HepG2 (cell line): ENCODE data around the gene LTC4S. TPM values are rescaled to one million over a fixed set of nuclear protein-coding genes. Genes with fewer than 3 reads are reported as not detected.

Source experiments
- AKNA ChIP-seq: sonication (generic); formaldehyde crosslinking; IDR thresholded peaks from 2 replicates; pipeline ENCODE4 v1.4.0; 2020; ENCODE audit warnings: missing genetic modification reagents, borderline replicate concordance
- CBX1 ChIP-seq: IDR thresholded peaks from one replicate; pipeline ENCODE4 v1.6.1; 2016; ENCODE audit warnings: antibody characterized with exemption, low read depth
- HES4 ChIP-seq: sonication (generic); formaldehyde crosslinking; IDR thresholded peaks from 2 replicates; pipeline ENCODE4 v1.9.0; 2021; ENCODE audit warnings: mild to moderate bottlenecking, missing genetic modification reagents, borderline replicate concordance
- KLF6 ChIP-seq: IDR thresholded peaks from 2 replicates; pipeline ENCODE4 v1.8.0; 2016; ENCODE audit warnings: missing biosample characterization, missing genetic modification reagents
- KLF9 ChIP-seq: IDR thresholded peaks from 2 replicates; pipeline ENCODE4 v1.6.1; 2016; ENCODE audit warnings: low read depth
- POLR2A ChIP-seq, 2 experiments: IDR thresholded peaks; 2 replicates each; pipeline ENCODE4 v1.6.1; 2011; ENCODE audit warnings: low read depth in 2 of 2, low read length in 2 of 2, mild to moderate bottlenecking in 1 of 2, moderate library complexity in 1 of 2; ENCODE audit not compliant: insufficient read depth in 1 of 2
- PPARG ChIP-seq: conservative IDR thresholded peaks from 2 replicates; pipeline ENCODE4 v1.6.1; 2016; ENCODE audit warnings: missing biosample characterization, missing genetic modification reagents
- SMAD3 ChIP-seq: sonication (generic); formaldehyde crosslinking; IDR thresholded peaks from 2 replicates; pipeline ENCODE4 v1.4.0; 2020; ENCODE audit warnings: missing genetic modification reagents
- ZBTB37 ChIP-seq: sonication (generic); formaldehyde crosslinking; IDR thresholded peaks from 2 replicates; pipeline ENCODE4 v1.4.0; 2020; ENCODE audit warnings: mild to moderate bottlenecking, missing genetic modification reagents
- ZNF780A ChIP-seq: sonication (generic); formaldehyde crosslinking; IDR thresholded peaks from 2 replicates; pipeline ENCODE4 v1.8.0; 2022; ENCODE audit warnings: mild to moderate bottlenecking, missing genetic modification reagents, moderate library complexity
- ZSCAN5A ChIP-seq: sonication (generic); formaldehyde crosslinking; IDR thresholded peaks from 2 replicates; pipeline ENCODE4 v1.8.0; 2022; ENCODE audit warnings: mild to moderate bottlenecking, missing genetic modification reagents, borderline replicate concordance
- polyA plus RNA-seq, 8 experiments: library from polyadenylated mRNA; depleted of rRNA in 3 of 8; stranded (reverse) in 7 of 8; unstranded in 1 of 8; fragments of >200 nt; fragmentation: Illumina TruSeq in 4 of 8; extraction: Trizol in 4 of 8; gene quantifications; 2 replicates each; pipeline versions ENCODE4 v1.2.1 to v1.2.3, GENCODE V29; 2011 to 2016; ENCODE audit warnings: low read depth in 4 of 8, missing spikeins in 1 of 8, mixed read lengths in 1 of 8; ENCODE audit not compliant: insufficient read depth in 1 of 8
- total RNA-seq, 5 experiments: library from RNA; depleted of rRNA; stranded (reverse); fragments of >200 nt; fragmentation: Illumina TruSeq; extraction: Trizol; gene quantifications; 2 replicates each; pipeline ENCODE4 v1.2.3, GENCODE V29; 2016; ENCODE audit warnings: low read depth in 1 of 5
- TF ChIP-seq, protein P1 (sequence below): IDR thresholded peaks from 2 replicates; pipeline ENCODE4 v1.6.1; 2016
- TF ChIP-seq, protein P2 (sequence below): sonication (generic); formaldehyde crosslinking; IDR thresholded peaks from 2 replicates; pipeline ENCODE4 v1.4.0; 2020; ENCODE audit warnings: missing genetic modification reagents
- TF ChIP-seq, protein P3 (sequence below): sonication (generic); formaldehyde crosslinking; IDR thresholded peaks from 2 replicates; pipeline ENCODE4 v1.9.0; 2021; ENCODE audit warnings: missing genetic modification reagents, borderline replicate concordance

Gene LTC4S
- total and polyA plus RNA-seq, 2 of the 13 experiments (the other 11 are each of a cell fraction or from before 2014, with no cell fraction given) = 0.35 TPM; not detected in 1

- TF ChIP-seq, protein P1, sequence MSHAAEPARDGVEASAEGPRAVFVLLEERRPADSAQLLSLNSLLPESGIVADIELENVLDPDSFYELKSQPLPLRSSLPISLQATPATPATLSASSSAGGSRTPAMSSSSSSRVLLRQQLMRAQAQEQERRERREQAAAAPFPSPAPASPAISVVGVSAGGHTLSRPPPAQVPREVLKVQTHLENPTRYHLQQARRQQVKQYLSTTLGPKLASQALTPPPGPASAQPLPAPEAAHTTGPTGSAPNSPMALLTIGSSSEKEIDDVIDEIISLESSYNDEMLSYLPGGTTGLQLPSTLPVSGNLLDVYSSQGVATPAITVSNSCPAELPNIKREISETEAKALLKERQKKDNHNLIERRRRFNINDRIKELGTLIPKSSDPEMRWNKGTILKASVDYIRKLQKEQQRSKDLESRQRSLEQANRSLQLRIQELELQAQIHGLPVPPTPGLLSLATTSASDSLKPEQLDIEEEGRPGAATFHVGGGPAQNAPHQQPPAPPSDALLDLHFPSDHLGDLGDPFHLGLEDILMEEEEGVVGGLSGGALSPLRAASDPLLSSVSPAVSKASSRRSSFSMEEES = no peak
- TF ChIP-seq SMAD3 (CRISPR knock-in tag) (no peak), KLF9 (CRISPR knock-in tag) (no peak), HES4 (CRISPR knock-in tag) (no peak), CBX1 (no peak), POLR2A (IDR thresholded peaks at IDR 0.05; ENCODE audit: insufficient read depth in 1 of 2, low read depth in 2 of 2, low read length in 2 of 2) (no peak), AKNA (CRISPR knock-in tag) (no peak), ZNF780A (CRISPR knock-in tag) (no peak), ZBTB37 (CRISPR knock-in tag) (no peak), KLF6 (CRISPR knock-in tag) (no peak), PPARG (CRISPR knock-in tag) (peak; percentile 70), ZSCAN5A (CRISPR knock-in tag) (no peak)
- TF ChIP-seq, protein P2, sequence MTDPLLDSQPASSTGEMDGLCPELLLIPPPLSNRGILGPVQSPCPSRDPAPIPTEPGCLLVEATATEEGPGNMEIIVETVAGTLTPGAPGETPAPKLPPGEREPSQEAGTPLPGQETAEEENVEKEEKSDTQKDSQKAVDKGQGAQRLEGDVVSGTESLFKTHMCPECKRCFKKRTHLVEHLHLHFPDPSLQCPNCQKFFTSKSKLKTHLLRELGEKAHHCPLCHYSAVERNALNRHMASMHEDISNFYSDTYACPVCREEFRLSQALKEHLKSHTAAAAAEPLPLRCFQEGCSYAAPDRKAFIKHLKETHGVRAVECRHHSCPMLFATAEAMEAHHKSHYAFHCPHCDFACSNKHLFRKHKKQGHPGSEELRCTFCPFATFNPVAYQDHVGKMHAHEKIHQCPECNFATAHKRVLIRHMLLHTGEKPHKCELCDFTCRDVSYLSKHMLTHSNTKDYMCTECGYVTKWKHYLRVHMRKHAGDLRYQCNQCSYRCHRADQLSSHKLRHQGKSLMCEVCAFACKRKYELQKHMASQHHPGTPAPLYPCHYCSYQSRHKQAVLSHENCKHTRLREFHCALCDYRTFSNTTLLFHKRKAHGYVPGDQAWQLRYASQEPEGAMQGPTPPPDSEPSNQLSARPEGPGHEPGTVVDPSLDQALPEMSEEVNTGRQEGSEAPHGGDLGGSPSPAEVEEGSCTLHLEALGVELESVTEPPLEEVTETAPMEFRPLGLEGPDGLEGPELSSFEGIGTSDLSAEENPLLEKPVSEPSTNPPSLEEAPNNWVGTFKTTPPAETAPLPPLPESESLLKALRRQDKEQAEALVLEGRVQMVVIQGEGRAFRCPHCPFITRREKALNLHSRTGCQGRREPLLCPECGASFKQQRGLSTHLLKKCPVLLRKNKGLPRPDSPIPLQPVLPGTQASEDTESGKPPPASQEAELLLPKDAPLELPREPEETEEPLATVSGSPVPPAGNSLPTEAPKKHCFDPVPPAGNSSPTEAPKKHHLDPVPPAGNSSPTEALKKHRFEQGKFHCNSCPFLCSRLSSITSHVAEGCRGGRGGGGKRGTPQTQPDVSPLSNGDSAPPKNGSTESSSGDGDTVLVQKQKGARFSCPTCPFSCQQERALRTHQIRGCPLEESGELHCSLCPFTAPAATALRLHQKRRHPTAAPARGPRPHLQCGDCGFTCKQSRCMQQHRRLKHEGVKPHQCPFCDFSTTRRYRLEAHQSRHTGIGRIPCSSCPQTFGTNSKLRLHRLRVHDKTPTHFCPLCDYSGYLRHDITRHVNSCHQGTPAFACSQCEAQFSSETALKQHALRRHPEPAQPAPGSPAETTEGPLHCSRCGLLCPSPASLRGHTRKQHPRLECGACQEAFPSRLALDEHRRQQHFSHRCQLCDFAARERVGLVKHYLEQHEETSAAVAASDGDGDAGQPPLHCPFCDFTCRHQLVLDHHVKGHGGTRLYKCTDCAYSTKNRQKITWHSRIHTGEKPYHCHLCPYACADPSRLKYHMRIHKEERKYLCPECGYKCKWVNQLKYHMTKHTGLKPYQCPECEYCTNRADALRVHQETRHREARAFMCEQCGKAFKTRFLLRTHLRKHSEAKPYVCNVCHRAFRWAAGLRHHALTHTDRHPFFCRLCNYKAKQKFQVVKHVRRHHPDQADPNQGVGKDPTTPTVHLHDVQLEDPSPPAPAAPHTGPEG = no peak
- TF ChIP-seq, protein P3, sequence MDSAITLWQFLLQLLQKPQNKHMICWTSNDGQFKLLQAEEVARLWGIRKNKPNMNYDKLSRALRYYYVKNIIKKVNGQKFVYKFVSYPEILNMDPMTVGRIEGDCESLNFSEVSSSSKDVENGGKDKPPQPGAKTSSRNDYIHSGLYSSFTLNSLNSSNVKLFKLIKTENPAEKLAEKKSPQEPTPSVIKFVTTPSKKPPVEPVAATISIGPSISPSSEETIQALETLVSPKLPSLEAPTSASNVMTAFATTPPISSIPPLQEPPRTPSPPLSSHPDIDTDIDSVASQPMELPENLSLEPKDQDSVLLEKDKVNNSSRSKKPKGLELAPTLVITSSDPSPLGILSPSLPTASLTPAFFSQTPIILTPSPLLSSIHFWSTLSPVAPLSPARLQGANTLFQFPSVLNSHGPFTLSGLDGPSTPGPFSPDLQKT = no peak
Observed at GRCh38 chr5:179755022-179755421, 38.8 kb upstream of the LTC4S start (continued).
